Measurements from ENCODE around the gene SAG.
A peak's percentile ranks its signal among the peaks of the same experiment; 100 is the strongest.

SAG gene

GRCh38 chr2:233290051-233290845 is 17.4 kb upstream of the SAG start:
- no peak for FAIRE-seq

- no peak for FAIRE-seq
Observed at GRCh38 chr2:233295891-233296290, 11.7 kb upstream of the SAG start.

GRCh38 chr2:233297076-233297475 is 10.5 kb upstream of the SAG start:
- no peak for FAIRE-seq

GRCh38 chr2:233300401-233300800 is 7.2 kb upstream of the SAG start:
- FAIRE-seq, result no peak

GRCh38 chr2:233301248-233301647 is 6.4 kb upstream of the SAG start:
- peak; percentile 28 for FAIRE-seq

- FAIRE-seq, result no peak
Observed at GRCh38 chr2:233301811-233302210, 5.8 kb upstream of the SAG start.

GRCh38 chr2:233303252-233303651 is 4.4 kb upstream of the SAG start:
- no peak for FAIRE-seq

- no peak for FAIRE-seq
Observed at GRCh38 chr2:233311241-233311926, 3.8 kb downstream of the SAG start.

- FAIRE-seq, result no peak
Observed at GRCh38 chr2:233312874-233313273, 5.3 kb downstream of the SAG start.

- no peak for FAIRE-seq
Observed at GRCh38 chr2:233314180-233314925, 6.7 kb downstream of the SAG start.

GRCh38 chr2:233317196-233317943 is 9.8 kb downstream of the SAG start:
- no peak for FAIRE-seq

- no peak for FAIRE-seq
Observed at GRCh38 chr2:233319256-233319655, 11.6 kb downstream of the SAG start.

GRCh38 chr2:233320470-233320869 is 12.9 kb downstream of the SAG start:
- no peak for FAIRE-seq

- FAIRE-seq, result no peak
Observed at GRCh38 chr2:233321166-233321565, 13.6 kb downstream of the SAG start.

- no peak for FAIRE-seq
Observed at GRCh38 chr2:233323851-233324250, 16.2 kb downstream of the SAG start.

GRCh38 chr2:233325256-233325655 is 17.6 kb downstream of the SAG start:
- FAIRE-seq, result no peak

- no peak for FAIRE-seq
Observed at GRCh38 chr2:233325814-233326213, 18.2 kb downstream of the SAG start.

GRCh38 chr2:233326500-233326899 is 18.9 kb downstream of the SAG start:
- no peak for FAIRE-seq

GRCh38 chr2:233328922-233329321 is 21.3 kb downstream of the SAG start:
- FAIRE-seq, result no peak

- FAIRE-seq, result no peak
Observed at GRCh38 chr2:233329489-233330135, 22.0 kb downstream of the SAG start.

- no peak for FAIRE-seq
Observed at GRCh38 chr2:233331536-233331935, 23.9 kb downstream of the SAG start.

- FAIRE-seq, result no peak
Observed at GRCh38 chr2:233332125-233332524, 24.5 kb downstream of the SAG start.

GRCh38 chr2:233334915-233335314 is 27.3 kb downstream of the SAG start:
- no peak for FAIRE-seq

Measured in G401.6 (cell line).